SU-DHL-6 (cell line): ENCODE data around the gene WNK1.

Source experiments
- H2AFZ ChIP-seq: fragments of 200-600 bp; sonication (generic); 2 replicates; pipeline ENCODE4 v1.6.1; 2014; ENCODE audit warnings: low read depth, mild to moderate bottlenecking, moderate library complexity, mixed read lengths, antibody characterized with exemption, low read length; ENCODE audit not compliant: severe bottlenecking
- H3F3A ChIP-seq: fragments of 200-600 bp; shearing (Covaris generic); 2 replicates; pipeline ENCODE4 v1.6.0; 2016; ENCODE audit warnings: antibody characterized with exemption, mild to moderate bottlenecking; ENCODE audit not compliant: insufficient read depth
- H3K27ac ChIP-seq: fragments of 200-600 bp; sonication (generic); 2 replicates; pipeline ENCODE4 v1.5.1; 2016; ENCODE audit warnings: low read depth, mild to moderate bottlenecking, low read length, moderate library complexity, mixed read lengths
- H3K27me3 ChIP-seq: fragments of 200-600 bp; sonication (generic), shearing (Covaris generic); 2 replicates; pipeline ENCODE4 v1.6.0; 2014; ENCODE audit warnings: mild to moderate bottlenecking, low read length
- H3K36me3 ChIP-seq: fragments of 200-600 bp; sonication (generic); 2 replicates; pipeline ENCODE4 v1.6.1; 2014; ENCODE audit warnings: mild to moderate bottlenecking, low read length, mixed read lengths
- H3K4me2 ChIP-seq: fragments of 300-600, 200-600 bp; shearing (Covaris generic), sonication (generic); 2 replicates; pipeline ENCODE4 v1.6.0; 2014; ENCODE audit warnings: low read length, low read depth, mild to moderate bottlenecking; ENCODE audit not compliant: poor library complexity, severe bottlenecking
- H3K4me3 ChIP-seq: fragments of 200-600 bp; sonication (generic); 2 replicates; pipeline ENCODE4 v1.5.1; 2014; ENCODE audit warnings: antibody characterized with exemption, low read length, mild to moderate bottlenecking, mixed read lengths; ENCODE audit not compliant: insufficient read depth, poor library complexity, severe bottlenecking
- H3K79me2 ChIP-seq: fragments of 200-600 bp; sonication (generic); 2 replicates; pipeline ENCODE4 v1.6.1; 2014; ENCODE audit warnings: mild to moderate bottlenecking, low read length, moderate library complexity; ENCODE audit not compliant: insufficient read depth
- H3K9ac ChIP-seq: fragments of 200-600 bp; sonication (generic); 2 replicates; pipeline ENCODE4 v1.7.0; 2014; ENCODE audit warnings: mild to moderate bottlenecking, low read length
- H3K9me2 ChIP-seq: fragments of 200-600 bp; sonication (generic); replicated peaks from 2 replicates; pipeline ENCODE4 v1.6.1; 2014; ENCODE audit warnings: low read length; ENCODE audit not compliant: insufficient read depth
- H3K9me3 ChIP-seq: fragments of 200-600 bp; sonication (generic); 2 replicates; pipeline ENCODE4 v1.6.1; 2014; ENCODE audit warnings: low read length, mixed read lengths; ENCODE audit not compliant: insufficient read depth
- H4K20me1 ChIP-seq: fragments of 200-600 bp; sonication (generic); 2 replicates; pipeline ENCODE4 v1.6.1; 2014; ENCODE audit warnings: low read depth, mild to moderate bottlenecking, antibody characterized with exemption, low read length, moderate library complexity, mixed read lengths
- CTCF ChIP-seq: fragments of 200-600 bp; sonication (generic); IDR thresholded peaks from one replicate; pipeline ENCODE4 v1.5.1; 2017; ENCODE audit warnings: antibody characterized with exemption, mild to moderate bottlenecking, low read length, moderate library complexity; ENCODE audit not compliant: insufficient read depth, poor library complexity, severe bottlenecking
- EZH2phosphoT487 ChIP-seq: fragments of 200-600 bp; sonication (generic), shearing (Covaris generic); conservative IDR thresholded peaks from 2 replicates; pipeline ENCODE4 v1.6.1; 2018; ENCODE audit warnings: mild to moderate bottlenecking, antibody characterized with exemption, low read length, moderate library complexity, mixed read lengths

The WNK1 gene

GRCh38 chr12:765840-766239, 13.5 kb downstream of the WNK1 start:
- Histone ChIP-seq H4K20me1 (peaks cover 8% of the 10 kb centered on the region; the same call in 1 of the 2 replicates), H3K4me2 (peak overlapping the region; percentile 15), H3K27me3 (no peaks in the 10 kb centered on the region), H3K9ac (no peak overlapping the region), H3K27ac (no peak overlapping the region), H3K9me2 (no peaks in the 10 kb centered on the region), H3K9me3 (no peaks in the 10 kb centered on the region), H3K36me3 (no peaks in the 10 kb centered on the region), H3K4me3 (no peak overlapping the region), H3K79me2 (peaks cover 92% of the 10 kb centered on the region), H2AFZ (no peak overlapping the region), H3F3A (peaks cover 8% of the 10 kb centered on the region; the same call in 1 of the 2 replicates)
- TF ChIP-seq EZH2phosphoT487 (no peak), CTCF (no peak)

- H3K36me3 ChIP-seq = no peaks in the 10 kb centered on the region
- H3K9ac ChIP-seq = no peak overlapping the region
- no peaks in the 10 kb centered on the region for H3K9me3 ChIP-seq
- no peaks in the 10 kb centered on the region for H3K9me2 ChIP-seq
- peaks cover 96% of the 10 kb centered on the region for H3K79me2 ChIP-seq
- no peak overlapping the region for H3K4me3 ChIP-seq
- H2AFZ ChIP-seq = no peak overlapping the region
- H3K27ac ChIP-seq = no peak overlapping the region
- TF ChIP-seq EZH2phosphoT487 (no peak), CTCF (no peak)
- peaks cover 11% of the 10 kb centered on the region; the same call in 1 of the 2 replicates for H3F3A ChIP-seq
- no peak overlapping the region for H3K4me2 ChIP-seq
- H3K27me3 ChIP-seq = no peaks in the 10 kb centered on the region
- H4K20me1 ChIP-seq = peaks cover 12% of the 10 kb centered on the region
These were observed 16.1 kb downstream of the WNK1 start for GRCh38 chr12:768434-768833.

GRCh38 chr12:770479-770878, 18.1 kb downstream of the WNK1 start:
- Histone ChIP-seq H2AFZ (no peak overlapping the region), H3F3A (peaks cover 22% of the 10 kb centered on the region; the same call in 1 of the 2 replicates), H3K9ac (no peak overlapping the region), H3K9me2 (no peaks in the 10 kb centered on the region), H3K36me3 (no peaks in the 10 kb centered on the region), H3K4me3 (no peak overlapping the region), H3K27ac (peak overlapping the region; percentile 19; the same call in 1 of the 2 replicates), H3K79me2 (peaks cover 100% of the 10 kb centered on the region), H3K9me3 (no peaks in the 10 kb centered on the region), H4K20me1 (peaks cover 18% of the 10 kb centered on the region), H3K27me3 (no peaks in the 10 kb centered on the region), H3K4me2 (peak overlapping the region; percentile 29)
- TF ChIP-seq EZH2phosphoT487 (no peak), CTCF (no peak)
